Raji (cell line): Measurements from ENCODE around the gene TBX4.

ENCODE experiments used
- POLR2A ChIP-seq: IDR thresholded peaks from 2 replicates; pipeline ENCODE4 v1.6.1; 2011; ENCODE audit warnings: low read depth, low read length, control low read depth; ENCODE audit not compliant: insufficient read depth

Gene TBX4

GRCh38 chr17:61499632-61500031 is 47.4 kb downstream of the TBX4 start:
- TF ChIP-seq POLR2A = no peak

GRCh38 chr17:61500287-61500686 is 48.1 kb downstream of the TBX4 start:
- TF ChIP-seq POLR2A = no peak

GRCh38 chr17:61502292-61502691 is 50.1 kb downstream of the TBX4 start:
- TF ChIP-seq POLR2A = no peak

- TF ChIP-seq POLR2A = no peak
Measured at GRCh38 chr17:61503961-61504360, 51.7 kb downstream of the TBX4 start.

GRCh38 chr17:61504697-61505096 is 52.5 kb downstream of the TBX4 start:
- no peak for TF ChIP-seq POLR2A

- no peak for TF ChIP-seq POLR2A
Measured at GRCh38 chr17:61505846-61506627, 53.8 kb downstream of the TBX4 start.

GRCh38 chr17:61507383-61508066 is 55.3 kb downstream of the TBX4 start:
- TF ChIP-seq POLR2A = no peak

- no peak for TF ChIP-seq POLR2A
Measured at GRCh38 chr17:61508912-61509311, 56.7 kb downstream of the TBX4 start.

GRCh38 chr17:61510237-61510636 is 58.0 kb downstream of the TBX4 start:
- TF ChIP-seq POLR2A = no peak

- TF ChIP-seq POLR2A = no peak
Measured at GRCh38 chr17:61510991-61511390, 58.8 kb downstream of the TBX4 start.

GRCh38 chr17:61511480-61512182 is 59.4 kb downstream of the TBX4 start:
- TF ChIP-seq POLR2A = no peak

- TF ChIP-seq POLR2A = no peak
Measured at GRCh38 chr17:61514491-61514890, 62.3 kb downstream of the TBX4 start.

- no peak for TF ChIP-seq POLR2A
Measured at GRCh38 chr17:61517265-61517664, 65.0 kb downstream of the TBX4 start.

GRCh38 chr17:61517843-61518606 is 65.8 kb downstream of the TBX4 start:
- no peak for TF ChIP-seq POLR2A

- no peak for TF ChIP-seq POLR2A
Measured at GRCh38 chr17:61519139-61519538, 66.9 kb downstream of the TBX4 start.
